Liver (tissue), 4 donors: ENCODE results near the gene HPDL. TPM values are rescaled to one million over a fixed set of nuclear protein-coding genes. Genes with fewer than 3 reads are reported as not detected.

Source experiments
- polyA plus RNA-seq, 2 donors: library from polyadenylated mRNA; stranded (reverse) in 1 of 2; unstranded in 1 of 2; fragments of 200-250 nt in 1 of 2; fragments of >200 nt in 1 of 2; fragmentation: Nextera tagmentation in 1 of 2; extraction: Ambion mirVana in 1 of 2; gene quantifications; one replicate each; pipeline versions ENCODE4 v1.2.1 to v1.2.3, GENCODE V29; 2013 to 2015
- total RNA-seq, 2 donors: library from RNA; depleted of rRNA; stranded (reverse); fragments of >200 nt; gene quantifications; one replicate each; pipeline ENCODE4 v1.2.3, GENCODE V29; 2014
- donor health status: healthy.
- donor health status: healthy.
- donor health status: healthy.

HPDL gene
- total and polyA plus RNA-seq, 4 donors = 0.09 to 5.2 (median 0.15) TPM; not detected in 1

Other genes starting within 250 kb of the HPDL start
- gene ZSWIM5, start 120.3 kb upstream of the HPDL start, total RNA-seq = 1 to 10 TPM; 1.7 to 2.9 TPM
- under 1 TPM; 0.67 to 0.87 TPM for gene ZSWIM5, start 120.3 kb upstream of the HPDL start, polyA plus RNA-seq
- gene TOE1, start 13.3 kb downstream of the HPDL start, total RNA-seq = 1 to 10 TPM; 5.9 to 9.1 TPM
- gene TOE1, start 13.3 kb downstream of the HPDL start, polyA plus RNA-seq = 1 to 10 TPM; 3.5 to 5.8 TPM
- gene MUTYH, start 13.5 kb downstream of the HPDL start, total RNA-seq = 10 to 100 TPM in 1 of 2 donors, 1 to 10 TPM in 1; 6.8 to 10.0 TPM
- gene MUTYH, start 13.5 kb downstream of the HPDL start, polyA plus RNA-seq = 1 to 10 TPM; 5.2 to 9.5 TPM
- 1 to 10 TPM; 6.6 to 8.2 TPM for gene TESK2, start 164.3 kb downstream of the HPDL start, total RNA-seq
- 1 to 10 TPM; 2.4 to 3.8 TPM for gene TESK2, start 164.3 kb downstream of the HPDL start, polyA plus RNA-seq
- under 1 TPM; 0.84 to 0.89 TPM for gene CCDC163, start 173.2 kb downstream of the HPDL start, total RNA-seq
- 1 to 10 TPM in 1 of 2 donors, under 1 TPM in 1; 0.56 to 1.2 TPM for gene CCDC163, start 173.2 kb downstream of the HPDL start, polyA plus RNA-seq
- 10 to 100 TPM in 1 of 2 donors, 1 to 10 TPM in 1; 2.2 to 12.5 TPM for gene MMACHC, start 173.4 kb downstream of the HPDL start, total RNA-seq
- gene MMACHC, start 173.4 kb downstream of the HPDL start, polyA plus RNA-seq = 10 to 100 TPM; 11.7 to 19.2 TPM
- gene PRDX1, start 195.0 kb downstream of the HPDL start, total RNA-seq = 100 to 1,000 TPM; 270 to 286 TPM
- 100 to 1,000 TPM; 508 to 623 TPM for gene PRDX1, start 195.0 kb downstream of the HPDL start, polyA plus RNA-seq
- 100 to 1,000 TPM in 1 of 2 donors, 10 to 100 TPM in 1; 86.3 to 240 TPM for gene AKR1A1, start 223.9 kb downstream of the HPDL start, total RNA-seq
- gene AKR1A1, start 223.9 kb downstream of the HPDL start, polyA plus RNA-seq = 100 to 1,000 TPM; 195 to 253 TPM